ENCODE results near the gene PRRT1. TPM values are rescaled to one million over a fixed set of nuclear protein-coding genes. Genes with fewer than 3 reads are reported as not detected.

Gene PRRT1
- total RNA-seq, 4 donors from 2014 or later: 1.2 to 4.8 (median 3.1) TPM

GRCh38 chr6:32129297-32130088, 22.2 kb downstream of the PRRT1 start:
- peak; percentile 50 for ATAC-seq
- H3K4me1 ChIP-seq: peaks cover 7 to 49% (median 24%) of the 10 kb centered on the region in 3 donors
- H3K4me3 ChIP-seq: peak overlapping the region; percentile 50 to 89
- H3K27ac ChIP-seq: peak overlapping the region; percentile 47 to 93 (median 92)
- no peaks in the 10 kb centered on the region for H3K27me3 ChIP-seq
- H3K36me3 ChIP-seq: peaks cover 0 to 25% of the 10 kb centered on the region in 2 donors
- TF ChIP-seq POLR2AphosphoS5 (IDR thresholded peaks at IDR 0.05) (peak; percentile 87), CTCF (IDR thresholded peaks at IDR 0.05) (no peak)
- WGBS, 2 donors (ENCODE audit: low coverage in 1 of 2): 18 to 37% methylated on average over 8 to 16 of the region's 22 CpGs
- H3K9me3 ChIP-seq: no peaks in the 10 kb centered on the region

- Histone ChIP-seq H3K4me1 (peaks cover 7 to 50% (median 24%) of the 10 kb centered on the region in 3 donors), H3K4me3 (peak overlapping the region in 1 of 2 donors; percentile 89), H3K9me3 (no peaks in the 10 kb centered on the region), H3K27ac (peak overlapping the region in 3 of 4 donors; percentile 91 to 93 (median 92)), H3K36me3 (peaks cover 0 to 32% of the 10 kb centered on the region in 2 donors), H3K27me3 (no peaks in the 10 kb centered on the region)
- WGBS, 2 donors (ENCODE audit: low coverage in 1 of 2): 93% methylated on average over 8 of the region's 13 CpGs; no CpG with 5 or more reads in 1 of the 2 donors
- no peak for ATAC-seq
- TF ChIP-seq CTCF (IDR thresholded peaks at IDR 0.05) (no peak), POLR2AphosphoS5 (IDR thresholded peaks at IDR 0.05) (no peak), POLR2A (IDR thresholded peaks at IDR 0.05) (no peak), EP300 (IDR thresholded peaks at IDR 0.05) (no peak)
Measured at GRCh38 chr6:32128751-32129296, 22.9 kb downstream of the PRRT1 start.

- peak; percentile 95 for ATAC-seq
- TF ChIP-seq POLR2A (IDR thresholded peaks at IDR 0.05) (peak; percentile 53 to 55), CTCF (IDR thresholded peaks at IDR 0.05) (no peak), POLR2AphosphoS5 (IDR thresholded peaks at IDR 0.05) (peak; percentile 38)
- 0 to 1% methylated on average over 17 to 24 of the region's 44 CpGs for WGBS, 2 donors (ENCODE audit: low coverage in 1 of 2)
Measured at GRCh38 chr6:32127717-32128592, 23.8 kb downstream of the PRRT1 start, which contains the start of gene ATF6B. Gene ATF6B, minus strand, starts transcription at chr6:32128246. Its CDS starts 39 bp downstream, at chr6:32128207.

GRCh38 chr6:32127409-32127716, 24.4 kb downstream of the PRRT1 start:
- Histone ChIP-seq H3K27ac (peak overlapping the region in 3 of 4 donors; percentile 91 to 93 (median 92)), H3K4me1 (peaks cover 7 to 50% (median 24%) of the 10 kb centered on the region in 3 donors), H3K36me3 (peaks cover 0 to 46% of the 10 kb centered on the region in 2 donors), H3K27me3 (no peaks in the 10 kb centered on the region), H3K9me3 (no peaks in the 10 kb centered on the region), H3K4me3 (peak overlapping the region; percentile 55 to 89)
- WGBS, 2 donors (ENCODE audit: low coverage in 1 of 2): 2 to 3% methylated on average over 9 of the region's 9 CpGs
- TF ChIP-seq EP300 (IDR thresholded peaks at IDR 0.05) (no peak), POLR2AphosphoS5 (IDR thresholded peaks at IDR 0.05) (no peak), CTCF (IDR thresholded peaks at IDR 0.05) (no peak), POLR2A (IDR thresholded peaks at IDR 0.05) (no peak)
- ATAC-seq: no peak

More at GRCh38 chr6:32127717-32128592, 23.8 kb downstream of the PRRT1 start, which contains the start of gene ATF6B:
- Histone ChIP-seq H3K27ac (peak within 1 kb of the TSS; percentile 36 to 93 (median 92)), H3K27me3 (no peaks in the 10 kb centered on the region), H3K9me3 (no peaks in the 10 kb centered on the region), H3K4me3 (peak within 1 kb of the TSS; percentile 55 to 89), H3K36me3 (peaks cover 0 to 41% of the 10 kb centered on the region in 2 donors), H3K4me1 (peaks cover 7 to 50% (median 24%) of the 10 kb centered on the region in 3 donors)
